Measurements from ENCODE around the gene CENPO. TPM values are rescaled to one million over a fixed set of nuclear protein-coding genes. Genes with fewer than 3 reads are reported as not detected.
A peak's percentile ranks its signal among the peaks of the same experiment; 100 is the strongest.

The CENPO gene
- total and polyA plus RNA-seq, 2 of the 4 experiments (the other 2 are of a cell fraction) = 20.1 to 27.2 TPM

DNA sequence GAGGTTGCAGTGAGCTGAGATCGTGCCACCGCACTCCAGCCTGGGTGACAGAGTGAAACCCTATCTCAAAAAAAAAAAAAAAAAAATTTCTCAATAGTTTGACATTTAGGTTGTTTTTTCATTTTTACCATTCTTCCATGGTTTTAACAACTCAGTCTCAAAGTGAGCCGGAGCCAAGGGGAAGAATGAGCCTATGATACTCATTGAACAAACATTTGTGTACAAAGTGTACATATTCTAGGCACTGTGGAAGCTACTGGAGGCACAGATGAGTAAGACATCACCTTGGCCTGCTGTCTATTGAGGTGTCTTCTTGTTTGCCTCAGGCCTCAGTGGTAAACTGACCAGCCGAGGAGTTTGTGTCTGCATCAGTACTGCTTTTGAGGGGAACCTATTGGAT, 21.9 kb downstream of the CENPO start:
- POLR2A ChIA-PET (ENCODE audit: unreplicated experiment) = no interaction called here
- no CpG with 5 or more reads among the region's 4 CpGs for WGBS, 2 experiments (ENCODE audit: extremely low coverage in 2 of 2, insufficient read length in 1 of 2)

More for the DNA sequence above, 21.9 kb downstream of the CENPO start:
- no peak overlapping the region for H3K9ac ChIP-seq (ENCODE audit: low read depth, low read length)
- no peak overlapping the region for H3K56ac ChIP-seq (ENCODE audit: extremely low read depth, insufficient read depth, low read length)
- peaks cover 17% of the 10 kb centered on the region for H3K4me1 ChIP-seq (ENCODE audit: control insufficient read depth, insufficient read depth, low read length)
- H3K27me3 ChIP-seq (ENCODE audit: control insufficient read depth, insufficient read depth, low read length) = no peaks in the 10 kb centered on the region
- CTCF ChIA-PET = no interaction called here
- H3K4ac ChIP-seq (ENCODE audit: low read depth, low read length) = peak overlapping the region; percentile 15; the same call in 1 of the 2 replicates
- H2AFZ ChIP-seq (replicated peaks; ENCODE audit: low read length, poor library complexity) = no peak overlapping the region
- intact Hi-C loops (cut with micrococcal nuclease) = no loop called here
- in situ Hi-C loops (cut with MboI; ENCODE audit: low sequenced_read_pairs) = no loop called here
- H2AK9ac ChIP-seq (replicated peaks; ENCODE audit: low read depth, low read length, poor library complexity) = no peak overlapping the region
- BruUV-seq (replicated peaks) = no TSS peak
- no peak overlapping the region for H3K4me3 ChIP-seq (ENCODE audit: insufficient read depth, low read depth, low read length)
- no peak for DNase-seq
- no peak overlapping the region for H3K4me2 ChIP-seq (ENCODE audit: low read depth, low read length)
- peak overlapping the region; percentile 7; the same call in 1 of the 3 replicates for H2BK15ac ChIP-seq (ENCODE audit: low read depth, low read length)
- H4K20me1 ChIP-seq (ENCODE audit: insufficient read depth, low read length) = peaks cover 10% of the 10 kb centered on the region; the same call in 1 of the 2 replicates
- H2AK5ac ChIP-seq (ENCODE audit: low read depth, low read length) = peak overlapping the region; percentile 13; the same call in 1 of the 2 replicates
- H2BK5ac ChIP-seq (ENCODE audit: low read depth, low read length, poor library complexity, severe bottlenecking) = peak overlapping the region; percentile 69
- H2BK20ac ChIP-seq (ENCODE audit: low read depth, low read length) = 0 out of 2 replicates have a peak overlapping the region, but pooled peaks have one; percentile 33
- H4K8ac ChIP-seq (ENCODE audit: low read depth in 2 of 2, low read length in 2 of 2) = peak overlapping the region in 1 of 2 experiments; percentile 11; a peak in 1 of 4 replicates
- H4K91ac ChIP-seq (ENCODE audit: insufficient read depth, low read depth, low read length) = no peak overlapping the region
- no peak overlapping the region for H3K18ac ChIP-seq (ENCODE audit: low read depth, low read length)
- peak overlapping the region; percentile 31; the same call in 1 of the 2 replicates for H3K23ac ChIP-seq (ENCODE audit: low read depth, low read length)
- H3K79me1 ChIP-seq (ENCODE audit: low read depth in 1 of 2, low read length in 2 of 2) = peaks cover 40 to 54% of the 10 kb centered on the region in 2 experiments
- ATAC-seq (ENCODE audit: low read depth) = no peak
- peaks cover 14% of the 10 kb centered on the region for H3K9me1 ChIP-seq (ENCODE audit: insufficient read depth, low read length)
- dilution Hi-C loops (cut with HindIII; ENCODE audit: low sequenced_read_pairs, unreplicated experiment) = no loop called here
- H2BK120ac ChIP-seq (ENCODE audit: low read depth, low read length) = peak overlapping the region; percentile 58; the same call in 1 of the 2 replicates
- no peak overlapping the region for H3K14ac ChIP-seq (replicated peaks; ENCODE audit: low read depth, low read length)
- peaks cover 18% of the 10 kb centered on the region for H3K36me3 ChIP-seq (ENCODE audit: control insufficient read depth, insufficient read depth, low read length)
- peak overlapping the region; percentile 17; the same call in 1 of the 2 replicates for H3K27ac ChIP-seq (ENCODE audit: insufficient read depth, low read length)
- TF ChIP-seq POLR2A (IDR thresholded peaks at IDR 0.05; ENCODE audit: low read depth, low read length) (no peak), MXI1 (IDR thresholded peaks at IDR 0.05; ENCODE audit: borderline replicate concordance, low read depth, low read length) (no peak), RFX5 (IDR thresholded peaks at IDR 0.05; ENCODE audit: low read depth, low read length) (no peak), BHLHE40 (IDR thresholded peaks at IDR 0.05; ENCODE audit: low read depth, low read length) (no peak), CEBPB (IDR thresholded peaks at IDR 0.05; ENCODE audit: low read depth, low read length) (no peak), MAFK (IDR thresholded peaks at IDR 0.05; ENCODE audit: low read depth, low read length) (no peak), MAZ (IDR thresholded peaks at IDR 0.05; ENCODE audit: borderline replicate concordance, low read depth, low read length) (no peak), RAD21 (IDR thresholded peaks at IDR 0.05; ENCODE audit: low read length) (no peak)
- TF ChIP-seq, protein P1, sequence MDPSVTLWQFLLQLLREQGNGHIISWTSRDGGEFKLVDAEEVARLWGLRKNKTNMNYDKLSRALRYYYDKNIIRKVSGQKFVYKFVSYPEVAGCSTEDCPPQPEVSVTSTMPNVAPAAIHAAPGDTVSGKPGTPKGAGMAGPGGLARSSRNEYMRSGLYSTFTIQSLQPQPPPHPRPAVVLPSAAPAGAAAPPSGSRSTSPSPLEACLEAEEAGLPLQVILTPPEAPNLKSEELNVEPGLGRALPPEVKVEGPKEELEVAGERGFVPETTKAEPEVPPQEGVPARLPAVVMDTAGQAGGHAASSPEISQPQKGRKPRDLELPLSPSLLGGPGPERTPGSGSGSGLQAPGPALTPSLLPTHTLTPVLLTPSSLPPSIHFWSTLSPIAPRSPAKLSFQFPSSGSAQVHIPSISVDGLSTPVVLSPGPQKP (IDR thresholded peaks at IDR 0.05; ENCODE audit: borderline replicate concordance, low read depth, low read length) = no peak
- no peaks in the 10 kb centered on the region for H3K9me3 ChIP-seq (ENCODE audit: control insufficient read depth, insufficient read depth, low read length)
- H4K5ac ChIP-seq (ENCODE audit: low read depth, low read length) = no peak overlapping the region
